NCI-H2107 treated with DMSO at 0.1 percent for 48 hours (cell line): ENCODE measurements around the gene NIFK.
"Not testable (repeated sequence)": the region's sequence is repeated elsewhere in the genome, so short reads cannot be mapped to it uniquely, and the experiment has no call there.

Experiments
- DNase-seq: peaks from one replicate; lab custom pipeline; 2025; ENCODE audit not compliant: unreplicated experiment; lab: John Stamatoyannopoulos, UW

NIFK gene

GRCh38 chr2:121696410-121696930 lies 40.2 kb downstream of the NIFK start:
- DNase-seq: no peak

GRCh38 chr2:121695171-121695451 lies 41.6 kb downstream of the NIFK start:
- no peak for DNase-seq

GRCh38 chr2:121694398-121695170 lies 42.1 kb downstream of the NIFK start:
- DNase-seq: no peak

GRCh38 chr2:121690572-121690971 lies 46.1 kb downstream of the NIFK start:
- not testable (repeated sequence) for DNase-seq

GRCh38 chr2:121690095-121690494 lies 46.6 kb downstream of the NIFK start:
- no peak for DNase-seq

GRCh38 chr2:121689356-121689755 lies 47.3 kb downstream of the NIFK start:
- DNase-seq: no peak

GRCh38 chr2:121688820-121689219 lies 47.9 kb downstream of the NIFK start:
- DNase-seq: no peak

GRCh38 chr2:121686902-121687301 lies 49.8 kb downstream of the NIFK start:
- DNase-seq: no peak

- DNase-seq: no peak
These were observed 50.5 kb downstream of the NIFK start for GRCh38 chr2:121686218-121686617.

GRCh38 chr2:121682396-121683298 lies 54.0 kb downstream of the NIFK start:
- DNase-seq: no peak

- DNase-seq: no peak
These were observed 58.8 kb downstream of the NIFK start for GRCh38 chr2:121677855-121678254.
